ENCODE measurements around the gene TIMMDC1.
A peak's percentile ranks its signal among the peaks of the same experiment; 100 is the strongest.
"Not testable (repeated sequence)": the region's sequence is repeated elsewhere in the genome, so short reads cannot be mapped to it uniquely, and the experiment has no call there.

Gene TIMMDC1

DNA sequence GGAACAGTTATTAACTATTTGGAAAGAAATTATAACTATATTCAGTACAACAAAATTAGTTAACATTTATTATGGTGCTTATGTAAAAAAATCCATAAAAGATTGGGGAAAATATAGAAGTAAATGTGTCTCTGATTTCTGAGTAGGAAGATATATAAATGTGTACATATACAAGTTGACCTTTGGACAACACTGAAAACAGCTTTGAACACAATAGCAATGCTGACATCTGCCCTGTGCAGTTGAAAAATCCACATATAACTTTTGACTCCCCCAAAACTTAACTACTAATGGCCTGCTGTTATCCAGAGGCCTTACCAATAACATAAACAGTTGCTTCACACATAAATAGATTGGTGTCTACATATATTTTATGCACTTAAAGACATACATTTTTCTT is 12.3 kb downstream of the TIMMDC1 start:
- no peak for DNase-seq (ENCODE audit: low read depth)

DNA sequence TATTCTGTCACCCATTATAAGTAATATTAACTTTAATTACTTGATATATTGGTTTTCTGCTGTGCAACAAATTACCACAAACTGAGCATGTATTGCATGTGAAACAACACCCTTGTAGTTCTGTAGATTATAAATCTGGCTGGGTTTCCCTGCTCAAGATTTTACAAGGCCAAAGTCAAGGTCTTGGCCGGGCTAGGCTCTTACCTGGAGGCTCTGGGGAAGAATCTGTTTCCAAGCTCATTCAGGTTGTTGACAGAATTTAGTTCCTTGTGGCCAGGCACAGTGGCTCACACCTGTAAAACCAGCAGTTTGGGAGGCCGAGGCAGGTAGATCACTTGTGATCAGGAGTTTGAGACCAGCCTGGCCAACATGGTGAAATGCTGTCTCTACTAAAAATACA is 16.3 kb downstream of the TIMMDC1 start:
- no peak for DNase-seq (ENCODE audit: low read depth)

DNA sequence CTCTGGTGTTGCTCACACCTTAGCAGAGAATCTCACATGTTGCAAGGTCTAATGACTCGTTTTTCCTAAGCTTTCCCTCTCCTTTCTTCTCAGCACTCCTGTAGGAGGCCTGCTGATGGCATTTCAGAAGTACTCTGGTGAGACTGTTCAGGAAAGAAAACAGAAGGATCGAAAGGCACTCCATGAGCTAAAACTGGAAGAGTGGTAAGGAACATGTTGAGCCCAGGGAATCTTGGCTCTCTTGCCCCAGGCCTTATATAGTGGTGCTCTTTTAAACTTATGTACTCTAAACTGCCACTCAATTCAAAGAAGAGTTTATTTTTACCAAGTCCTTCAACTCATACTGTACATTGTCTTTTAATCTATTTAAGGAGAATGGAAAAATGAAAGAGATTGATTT is 18.8 kb downstream of the TIMMDC1 start:
- no peak for DNase-seq (ENCODE audit: low read depth)

DNA sequence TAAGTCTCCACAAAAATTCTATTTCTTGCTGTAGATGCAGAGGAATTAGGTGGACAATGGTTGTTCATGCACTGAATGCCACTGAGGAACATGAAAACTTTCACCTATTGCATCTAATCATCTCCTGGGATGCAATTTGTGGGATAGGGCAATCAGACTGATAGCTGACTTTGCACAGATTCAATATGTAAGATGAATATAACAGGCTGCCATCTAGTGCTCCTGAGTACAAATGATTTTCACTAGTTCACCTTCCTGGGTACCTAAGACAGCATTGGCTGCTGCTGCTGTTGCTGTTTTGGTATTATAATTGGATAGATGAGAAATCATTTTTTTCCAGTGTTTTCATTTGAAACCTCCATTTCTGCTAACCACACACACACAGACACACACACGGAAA is 19.7 kb downstream of the TIMMDC1 start:
- no peak for DNase-seq (ENCODE audit: low read depth)

DNA sequence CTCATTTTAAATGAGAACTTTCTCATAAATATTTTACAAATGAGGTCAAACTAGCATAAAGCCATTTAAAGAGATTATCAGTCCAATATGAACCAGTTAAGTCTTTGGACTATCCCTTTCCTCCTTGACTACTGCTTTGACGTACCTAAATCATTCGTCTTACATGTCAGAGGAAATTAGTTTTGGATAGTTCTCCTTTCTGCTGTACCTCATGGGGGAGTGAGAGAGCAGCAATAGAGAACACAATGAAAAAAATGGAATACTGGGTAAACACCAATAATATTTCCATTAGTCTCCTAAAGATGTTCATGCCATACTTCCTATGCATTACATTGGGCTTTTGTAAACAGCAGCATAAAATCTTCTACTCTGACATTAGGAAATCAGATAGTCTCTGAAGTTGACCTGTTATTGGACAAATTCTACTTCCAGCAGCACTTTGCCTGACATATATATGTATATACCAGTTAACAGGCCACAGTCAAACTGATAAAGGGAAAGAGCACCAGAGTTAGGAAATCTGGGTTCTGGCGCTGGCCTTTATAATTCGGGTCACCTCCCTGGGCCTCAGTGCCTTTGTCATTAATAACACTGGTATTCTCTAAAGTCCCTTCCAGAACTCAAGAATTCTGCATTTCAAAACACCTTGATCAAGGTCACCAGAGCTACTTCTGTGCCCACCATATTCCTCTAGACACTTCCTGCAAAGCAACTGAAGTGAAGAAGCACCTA is 26.8 kb downstream of the TIMMDC1 start:
- DNase-seq (ENCODE audit: low read depth), result peak; percentile 11

DNA sequence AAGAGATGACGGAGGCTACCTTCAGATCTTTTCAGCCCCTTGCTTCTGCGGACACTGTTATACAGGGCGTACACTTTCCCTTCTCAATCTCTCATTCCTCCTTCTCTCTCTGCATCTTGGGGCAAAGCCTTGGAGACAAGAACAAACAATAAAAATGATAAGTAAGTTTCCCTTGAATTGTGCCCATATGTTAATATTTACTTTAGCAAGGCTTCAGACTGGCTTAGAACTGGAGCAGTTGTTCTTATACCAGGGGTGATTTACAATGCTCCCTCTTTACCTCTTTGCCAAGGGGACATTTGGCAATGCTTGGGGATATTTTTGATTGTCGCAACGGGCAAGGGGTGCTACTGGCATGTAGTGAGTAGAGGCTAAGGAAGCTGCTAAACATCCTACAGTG is 29.4 kb downstream of the TIMMDC1 start:
- DNase-seq (ENCODE audit: low read depth), result no peak

DNA sequence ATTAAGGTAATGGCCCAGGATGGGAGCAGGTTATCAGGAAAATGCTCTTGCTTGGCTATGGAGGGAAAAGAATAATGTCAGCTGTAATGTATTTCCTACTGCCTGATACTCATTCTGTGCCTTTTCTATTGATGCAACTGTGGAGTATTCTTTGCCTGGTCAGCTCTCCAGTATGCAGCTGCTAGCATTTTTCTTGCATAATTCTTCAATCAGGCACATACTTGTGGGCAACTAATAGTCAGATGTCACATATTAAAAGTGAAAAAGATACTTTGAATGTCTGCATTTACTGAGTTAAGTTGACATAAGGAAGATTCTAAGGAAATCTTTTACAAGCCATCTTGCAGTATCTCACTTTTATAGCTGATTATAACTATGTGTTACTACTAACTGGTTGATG is 31.5 kb downstream of the TIMMDC1 start:
- peak; percentile 38 for DNase-seq (ENCODE audit: low read depth)

DNA sequence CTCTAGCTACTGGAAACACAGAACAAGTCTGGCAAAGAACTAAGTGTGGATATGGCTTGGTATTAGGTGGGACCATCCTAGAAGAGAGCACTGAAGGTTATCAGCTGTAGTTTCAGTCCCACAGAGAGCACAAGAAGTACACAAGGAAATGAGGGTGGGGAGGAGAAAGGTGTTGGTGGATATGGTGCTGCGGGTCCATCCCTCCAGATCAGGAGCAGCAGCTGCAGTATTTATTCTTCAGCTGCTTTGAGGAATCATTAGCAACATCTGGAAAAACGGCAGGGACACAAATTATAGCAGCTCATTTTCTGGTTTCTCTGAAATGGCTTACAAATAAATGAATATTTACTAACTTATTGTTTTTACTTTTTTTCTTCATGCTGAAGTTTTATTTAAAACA is 32.1 kb downstream of the TIMMDC1 start:
- no peak for DNase-seq (ENCODE audit: low read depth)

DNA sequence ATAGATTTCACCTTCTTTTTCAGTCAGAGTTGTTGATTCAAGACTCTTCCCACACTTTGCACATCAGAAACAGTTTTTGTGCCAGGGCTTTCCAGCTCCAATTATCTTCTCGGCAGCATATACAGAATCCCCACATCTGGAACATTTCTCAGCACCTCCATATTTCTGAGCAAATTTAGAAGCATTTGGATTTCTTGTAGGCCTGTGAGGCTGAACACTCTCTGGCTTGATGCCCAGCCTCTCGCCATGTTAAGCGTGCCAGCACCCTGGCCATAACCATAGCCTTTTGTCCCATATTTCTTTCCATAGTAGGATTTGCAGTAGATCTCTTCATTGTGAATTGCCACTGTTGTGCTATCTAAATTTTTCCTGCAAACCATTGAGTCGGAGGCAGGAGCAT is 32.8 kb downstream of the TIMMDC1 start:
- no peak for DNase-seq (ENCODE audit: low read depth)

DNA sequence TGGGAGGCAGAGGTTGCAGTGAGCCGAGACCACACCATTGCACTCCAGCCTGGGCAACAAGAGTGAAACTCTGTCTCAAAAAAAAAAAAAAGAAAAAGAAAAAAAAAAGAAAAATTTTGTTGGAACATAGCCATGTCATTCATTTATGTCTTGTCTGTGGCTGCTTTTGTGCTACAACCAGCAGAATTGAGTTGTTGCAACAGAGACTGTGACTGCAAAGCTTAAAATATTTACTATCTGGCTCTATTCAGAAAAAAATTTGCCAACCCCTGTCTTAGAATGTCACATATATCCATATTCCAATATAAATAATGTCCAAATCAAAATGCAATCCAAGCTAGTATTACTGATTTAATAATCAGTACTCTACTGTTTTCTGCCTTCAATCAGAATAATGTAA is 35.9 kb downstream of the TIMMDC1 start:
- no peak for DNase-seq (ENCODE audit: low read depth)

DNA sequence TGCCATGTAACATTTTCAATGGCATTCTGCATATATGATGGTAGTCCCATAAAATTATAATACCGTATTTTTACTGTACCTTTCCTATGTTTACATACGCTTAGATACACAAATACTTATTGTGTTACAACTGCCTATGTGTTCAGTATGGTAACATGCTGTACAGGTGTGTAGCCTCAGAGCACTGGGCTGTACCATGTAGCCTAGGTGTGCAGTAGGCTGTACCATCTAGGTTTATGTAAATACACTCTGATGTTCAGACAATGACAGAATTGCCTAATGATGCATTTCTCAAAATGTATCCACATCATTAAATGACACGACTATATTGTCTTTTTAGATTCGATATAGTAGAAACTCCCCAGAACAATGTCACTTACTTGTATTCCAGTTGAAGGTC is 38.4 kb downstream of the TIMMDC1 start:
- no peak for DNase-seq (ENCODE audit: low read depth)

DNA sequence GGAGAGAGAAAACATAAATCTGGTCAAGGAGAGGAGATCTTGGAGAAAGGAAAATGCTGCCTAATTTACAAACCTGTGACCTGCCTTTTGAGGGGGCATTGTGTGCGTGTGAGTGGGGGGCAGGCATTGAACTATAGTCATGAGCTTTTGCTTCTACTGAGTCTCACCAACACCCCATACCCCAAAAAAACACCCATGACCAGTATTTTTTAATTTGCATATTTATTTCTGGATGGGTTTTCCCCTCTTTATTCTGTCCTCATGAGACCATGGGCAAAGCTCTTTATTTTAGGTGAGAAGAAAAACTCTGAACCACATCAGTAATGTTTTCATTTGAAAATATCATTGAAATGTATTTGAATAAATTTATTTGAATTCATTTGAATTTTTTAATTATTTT is 40.4 kb downstream of the TIMMDC1 start:
- no peak for DNase-seq (ENCODE audit: low read depth)

DNA sequence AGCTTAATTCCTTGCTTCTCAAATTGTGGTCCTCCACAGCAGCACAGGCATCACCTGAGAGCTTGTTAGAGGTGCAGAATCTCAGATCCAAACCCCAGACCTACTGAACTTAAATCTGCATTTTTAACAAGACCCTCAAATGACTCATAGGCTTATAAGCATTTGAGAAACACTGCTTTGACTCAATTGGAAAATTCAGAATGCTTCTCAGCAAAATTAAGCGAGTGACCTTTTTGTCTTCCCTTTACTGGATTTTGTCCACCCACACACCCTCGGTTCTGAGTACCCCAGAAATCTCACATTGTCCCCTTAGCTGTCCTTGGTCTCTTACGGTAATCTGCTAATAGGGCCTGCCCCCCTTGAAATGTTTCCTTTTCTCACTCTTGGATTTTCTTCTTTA is 43.2 kb downstream of the TIMMDC1 start:
- no peak for DNase-seq (ENCODE audit: low read depth)

DNA sequence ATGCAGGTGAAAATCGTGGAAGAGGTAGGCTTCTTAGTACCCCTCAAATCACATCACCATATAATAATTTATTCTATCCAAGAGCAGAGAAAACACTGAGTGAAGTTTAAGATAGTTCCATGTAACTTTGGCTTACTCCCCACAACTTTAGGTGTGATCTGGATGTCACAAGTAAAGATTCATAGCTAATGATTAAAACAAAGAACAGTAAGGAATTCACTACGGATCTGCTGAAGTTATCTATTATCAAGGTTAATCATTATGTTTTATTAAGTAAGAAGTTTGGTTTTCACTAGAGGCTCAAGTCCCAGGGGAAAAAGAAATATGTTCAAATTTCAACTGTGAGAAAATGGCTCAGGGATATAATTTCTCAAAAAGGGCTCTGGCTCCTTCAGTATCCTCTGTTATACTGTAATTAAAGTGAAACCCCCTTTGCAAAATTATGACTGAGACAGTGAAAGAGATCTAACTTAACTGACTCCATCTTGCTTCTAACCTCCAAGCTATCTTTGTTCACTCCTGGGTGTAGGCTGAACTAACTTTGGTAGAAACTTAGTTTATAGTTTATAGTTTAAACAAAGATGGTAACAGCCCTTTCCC is 43.9 kb downstream of the TIMMDC1 start:
- DNase-seq (ENCODE audit: low read depth), result no peak

DNA sequence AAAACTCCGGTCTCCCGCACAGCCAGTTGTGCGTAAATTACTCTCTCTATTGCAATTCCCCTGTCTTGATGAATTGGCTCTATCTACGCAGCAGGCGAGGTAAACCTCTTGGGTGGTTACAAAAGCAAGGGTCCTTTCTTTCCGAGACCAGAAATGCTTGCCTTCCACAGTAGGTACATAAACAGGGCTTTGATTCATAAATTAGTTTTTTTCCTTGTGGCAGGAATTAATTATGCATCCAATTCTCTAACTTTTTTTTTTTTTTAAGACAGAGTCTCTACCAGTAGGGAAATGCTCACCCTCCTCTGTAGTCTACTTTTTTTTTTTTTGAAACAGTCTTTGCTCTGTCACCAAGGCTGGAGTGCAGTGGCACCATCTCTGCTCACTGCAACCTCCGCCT is 44.8 kb downstream of the TIMMDC1 start:
- no peak for DNase-seq (ENCODE audit: low read depth)

DNA sequence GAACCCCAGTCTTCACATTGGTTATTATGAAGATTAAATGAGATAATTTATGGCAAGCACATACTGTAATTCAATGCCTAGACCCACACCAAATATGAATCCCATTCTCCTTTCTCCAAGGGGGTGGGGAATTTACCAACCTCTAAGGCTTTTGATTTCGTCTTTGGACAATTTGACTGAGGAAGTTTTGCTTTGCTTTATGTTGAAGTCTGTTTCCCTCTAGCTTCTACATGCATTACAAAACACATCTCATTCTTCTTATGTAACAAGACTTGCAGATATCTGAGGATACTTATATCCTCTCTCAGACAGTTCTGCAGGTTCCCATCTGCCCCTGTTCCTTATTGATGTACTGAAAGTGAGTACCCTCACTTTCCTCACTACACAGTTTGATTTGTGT is 48.9 kb downstream of the TIMMDC1 start:
- DNase-seq (ENCODE audit: low read depth), result no peak

DNA sequence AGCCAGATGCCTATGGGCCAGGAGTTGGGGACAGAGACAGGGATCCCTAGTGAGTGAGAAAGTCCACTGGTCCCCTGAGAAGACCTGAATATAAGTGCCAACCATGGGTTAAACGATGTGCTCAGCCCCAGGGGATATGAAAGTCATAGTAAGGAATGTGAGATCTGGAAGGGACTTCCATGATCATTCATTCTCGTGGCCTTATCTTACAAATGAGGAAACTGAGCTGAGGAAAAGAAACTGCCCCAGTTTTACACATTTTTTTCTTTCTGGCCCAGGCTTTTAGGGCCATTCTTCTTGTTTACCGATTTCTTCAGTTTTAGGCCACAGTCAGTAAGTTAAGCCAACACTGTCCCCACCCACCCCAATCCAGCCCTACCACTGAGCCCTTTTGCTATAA is 50.0 kb downstream of the TIMMDC1 start:
- no peak for DNase-seq (ENCODE audit: low read depth)

DNA sequence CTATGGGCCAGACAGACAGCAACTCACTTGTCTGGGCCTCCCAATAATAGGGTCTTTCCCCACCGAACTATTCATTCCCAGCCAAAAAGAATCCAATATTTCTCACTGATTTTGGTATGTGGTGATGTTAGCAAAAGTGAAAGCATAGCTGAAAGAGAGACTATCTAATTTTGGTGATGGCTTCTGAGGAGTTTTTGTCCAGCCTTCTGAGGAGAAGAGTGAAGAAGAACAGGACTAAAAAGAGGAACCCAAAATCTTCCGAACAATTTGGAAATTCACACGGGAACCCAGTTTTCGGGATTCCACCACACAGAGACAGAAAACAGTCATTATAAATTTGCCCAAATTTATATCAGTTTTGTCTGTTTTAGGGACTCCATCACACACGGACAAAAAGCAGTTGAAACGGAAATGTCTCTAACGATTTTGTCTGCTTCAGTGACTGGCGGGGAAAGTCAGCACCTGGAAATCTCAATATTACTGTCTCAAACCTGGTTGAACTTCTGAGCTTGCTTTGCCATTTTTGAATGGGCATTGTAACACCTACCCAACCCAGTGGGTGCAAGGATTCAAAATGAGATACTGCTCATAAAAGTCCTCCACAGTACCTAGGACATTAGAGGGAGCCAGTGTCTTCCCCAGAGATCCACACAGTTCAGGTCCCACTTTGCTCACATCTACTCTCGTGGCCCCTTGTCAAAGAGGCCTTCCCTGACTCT is 52.0 kb downstream of the TIMMDC1 start:
- DNase-seq (ENCODE audit: low read depth), result no peak

DNA sequence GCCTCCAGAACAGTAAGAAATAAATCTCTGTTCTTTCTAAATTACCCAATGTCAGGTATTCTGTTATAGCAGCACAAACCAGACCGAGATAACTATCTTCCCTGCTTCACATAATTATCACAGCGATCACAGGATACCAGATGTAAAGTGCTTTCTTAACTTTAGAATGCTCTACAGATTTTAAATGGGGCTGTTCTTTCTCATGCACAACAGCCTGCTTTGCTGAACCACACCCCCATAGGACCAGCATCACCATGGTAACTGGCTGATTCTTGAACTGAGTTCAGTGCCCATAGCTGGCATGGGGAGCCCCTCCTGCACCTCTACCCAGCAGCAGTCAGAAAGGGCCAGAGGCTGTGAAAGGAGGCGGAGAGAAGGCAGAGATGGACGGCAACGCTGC is 53.3 kb downstream of the TIMMDC1 start:
- no peak for DNase-seq (ENCODE audit: low read depth)

DNA sequence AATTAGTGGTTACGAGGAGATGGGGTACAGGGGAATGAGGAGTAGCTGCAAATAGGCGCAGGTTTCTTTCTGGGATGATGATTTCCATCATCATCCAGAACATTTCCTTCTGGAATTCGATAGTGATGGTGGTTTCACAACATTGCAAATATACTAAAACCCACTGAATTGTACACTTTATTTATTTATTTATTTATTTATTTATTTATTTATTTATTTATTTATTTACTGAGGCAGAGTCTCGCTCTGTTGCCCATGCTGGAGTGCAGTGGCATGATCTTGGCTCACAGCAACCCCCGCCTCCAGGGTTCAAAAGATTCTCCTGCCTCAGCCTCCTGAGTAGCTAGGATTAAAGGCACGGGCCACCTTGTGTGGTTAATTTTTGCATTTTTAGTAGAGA is 54.6 kb downstream of the TIMMDC1 start:
- DNase-seq (ENCODE audit: low read depth), result not testable (repeated sequence)

DNA sequence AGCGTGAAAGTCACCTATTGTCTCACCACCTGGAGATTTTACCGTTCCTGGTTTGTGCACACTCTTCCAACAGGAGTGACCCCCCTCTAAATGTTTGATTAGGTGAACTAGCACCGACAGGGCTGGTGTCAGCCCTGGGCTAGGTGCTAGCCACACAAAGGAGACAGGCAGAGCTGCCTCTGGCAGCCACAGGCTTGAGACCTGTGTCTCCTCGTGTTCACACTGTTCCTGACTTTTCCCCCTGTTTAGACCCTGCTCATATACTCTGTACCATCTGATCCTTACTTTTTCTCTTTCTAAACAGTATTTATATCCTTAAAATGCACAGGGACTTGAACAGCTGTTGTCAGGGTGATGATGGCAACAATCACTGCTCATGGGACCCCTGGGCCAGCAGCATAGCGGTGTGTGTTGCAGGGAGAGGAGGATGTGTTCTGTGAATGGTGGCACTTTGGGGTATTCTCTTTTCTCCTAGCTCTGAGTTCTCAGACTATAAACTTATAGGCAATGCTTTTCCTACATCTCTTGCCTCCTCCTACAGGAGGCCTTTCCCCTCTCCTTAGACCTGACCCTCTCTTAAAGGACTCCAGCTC is 55.6 kb downstream of the TIMMDC1 start:
- no peak for DNase-seq (ENCODE audit: low read depth)

DNA sequence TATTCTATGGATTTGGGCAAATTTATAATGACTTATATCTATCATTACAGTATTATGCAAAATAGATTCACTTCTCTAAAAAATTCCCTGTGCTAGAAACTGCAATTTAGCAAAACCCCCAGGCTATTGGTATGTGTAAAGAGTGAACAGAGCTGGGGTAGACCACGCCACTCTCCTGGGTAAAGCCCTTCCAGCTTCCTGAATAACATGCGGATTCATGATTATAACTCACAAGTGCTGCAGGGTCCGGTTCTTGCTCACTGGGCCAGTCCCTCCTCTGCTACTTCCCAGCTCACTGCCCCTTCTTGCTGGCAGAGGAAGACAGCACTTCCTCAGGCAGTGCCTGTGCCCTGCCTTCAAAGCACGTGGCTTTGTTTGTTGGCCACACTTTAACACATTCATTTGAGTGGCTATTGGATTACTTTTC is 57.0 kb downstream of the TIMMDC1 start:
- DNase-seq (ENCODE audit: low read depth), result no peak

DNA sequence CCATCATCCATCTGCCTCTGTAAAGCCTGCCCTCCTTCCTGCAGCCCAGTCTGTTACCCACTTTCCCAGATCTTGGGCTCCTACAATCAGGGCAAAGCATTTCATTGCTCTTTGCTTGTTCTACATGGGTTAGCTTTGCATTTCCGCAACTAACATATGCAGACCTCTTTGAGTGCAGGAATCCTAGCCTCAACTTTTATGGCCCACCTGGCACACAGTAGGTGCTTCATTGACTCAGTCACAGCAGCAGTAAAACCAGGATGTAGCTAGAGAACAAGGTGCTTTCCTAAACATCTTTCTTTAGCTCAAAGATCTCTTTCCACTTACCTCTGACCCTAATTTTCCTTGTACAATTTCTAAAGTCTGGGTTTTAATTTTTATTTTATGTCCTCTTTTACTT is 57.6 kb downstream of the TIMMDC1 start:
- DNase-seq (ENCODE audit: low read depth), result no peak

Data from stromal cell of bone marrow (primary cell).